HepG2 (cell line): Measurements from ENCODE around the gene PLSCR3. TPM values are rescaled to one million over a fixed set of nuclear protein-coding genes. Genes with fewer than 3 reads are reported as not detected.

Source experiments
- CENPX ChIP-seq: sonication (generic); formaldehyde crosslinking; IDR thresholded peaks from 2 replicates; pipeline ENCODE4 v1.9.0; 2021; ENCODE audit warnings: mild to moderate bottlenecking, missing genetic modification reagents, moderate library complexity
- FOXP1 ChIP-seq, 2 experiments: fragments of 450-650 bp in 1 of 2; IDR thresholded peaks; 2 replicates each; pipeline ENCODE4 v1.6.1; 2017 to 2018; ENCODE audit warnings: antibody characterized with exemption in 1 of 2
- GATAD2A ChIP-seq: IDR thresholded peaks from 2 replicates; pipeline ENCODE4 v1.6.1; 2016
- KDM5A ChIP-seq: fragments of 200-600 bp; sonication (generic); IDR thresholded peaks from 2 replicates; pipeline ENCODE4 v1.7.0; 2018; ENCODE audit warnings: antibody characterized with exemption, mild to moderate bottlenecking, low read length, borderline replicate concordance
- KMT2A ChIP-seq: sonication (generic); formaldehyde crosslinking; IDR thresholded peaks from 2 replicates; pipeline ENCODE4 v1.4.0; 2020; ENCODE audit warnings: missing genetic modification reagents
- KMT2B ChIP-seq: IDR thresholded peaks from 2 replicates; pipeline ENCODE4 v1.6.1; 2016; ENCODE audit warnings: missing genetic modification reagents, missing compliant biosample characterization
- LCORL ChIP-seq, 2 experiments: fragments of 450-650 bp in 1 of 2; sonication (generic) in 1 of 2; formaldehyde crosslinking in 1 of 2; IDR thresholded peaks; 2 replicates each; pipeline versions ENCODE4 v1.5.0 to v1.6.1; 2017 to 2020; ENCODE audit warnings: antibody characterized with exemption in 1 of 2, missing genetic modification reagents in 1 of 2
- MATR3 ChIP-seq: sonication (generic); formaldehyde crosslinking; IDR thresholded peaks from 2 replicates; pipeline ENCODE4 v1.4.0; 2020; ENCODE audit warnings: missing genetic modification reagents
- NAIF1 ChIP-seq: sonication (generic); formaldehyde crosslinking; IDR thresholded peaks from 2 replicates; pipeline ENCODE4 v1.5.0; 2020; ENCODE audit warnings: mild to moderate bottlenecking, missing genetic modification reagents, borderline replicate concordance
- POLR2AphosphoS5 ChIP-seq: IDR thresholded peaks from 2 replicates; pipeline ENCODE4 v1.6.1; 2012; ENCODE audit warnings: low read depth, low read length
- RAD21 ChIP-seq: fragments of 450-650 bp; formaldehyde crosslinking; IDR thresholded peaks from 2 replicates; pipeline ENCODE4 v1.5.0; 2020; ENCODE audit warnings: mild to moderate bottlenecking
- RBM39 ChIP-seq: fragments of 200-400 bp; formaldehyde crosslinking; IDR thresholded peaks from one replicate; pipeline ENCODE4 v1.6.1; 2018; ENCODE audit warnings: antibody characterized with exemption, mild to moderate bottlenecking, low read depth, low read length; ENCODE audit not compliant: poor library complexity, severe bottlenecking
- RORA ChIP-seq: sonication (generic); formaldehyde crosslinking; IDR thresholded peaks from 2 replicates; pipeline ENCODE4 v1.5.0; 2020; ENCODE audit warnings: mild to moderate bottlenecking, missing genetic modification reagents, moderate library complexity
- SALL1 ChIP-seq: sonication (generic); formaldehyde crosslinking; IDR thresholded peaks from 2 replicates; pipeline ENCODE4 v1.8.0; 2022; ENCODE audit warnings: mild to moderate bottlenecking, missing genetic modification reagents
- SYNCRIP ChIP-seq: fragments of 200-400 bp; formaldehyde crosslinking; IDR thresholded peaks from 2 replicates; pipeline ENCODE4 v1.6.1; 2018; ENCODE audit warnings: mild to moderate bottlenecking, low read depth, low read length; ENCODE audit not compliant: insufficient read depth
- TFDP1 ChIP-seq: IDR thresholded peaks from 2 replicates; pipeline ENCODE4 v1.6.1; 2016; ENCODE audit warnings: missing compliant biosample characterization, missing genetic modification reagents, borderline replicate concordance
- ZFP91 ChIP-seq: sonication (generic); formaldehyde crosslinking; IDR thresholded peaks from 2 replicates; pipeline ENCODE4 v1.9.0; 2022; ENCODE audit warnings: missing genetic modification reagents, mild to moderate bottlenecking, borderline replicate concordance
- ZFY ChIP-seq: sonication (generic); formaldehyde crosslinking; IDR thresholded peaks from 2 replicates; pipeline ENCODE4 v1.4.0; 2020; ENCODE audit warnings: missing genetic modification reagents
- ZNF331 ChIP-seq: sonication (generic); formaldehyde crosslinking; IDR thresholded peaks from 2 replicates; pipeline ENCODE4 v1.4.0; 2020; ENCODE audit warnings: missing genetic modification reagents
- ZNF674 ChIP-seq: sonication (generic); formaldehyde crosslinking; IDR thresholded peaks from 2 replicates; pipeline ENCODE4 v1.5.0; 2020; ENCODE audit warnings: low read depth, mild to moderate bottlenecking, missing genetic modification reagents
- ZNF788 ChIP-seq: sonication (generic); formaldehyde crosslinking; IDR thresholded peaks from 2 replicates; pipeline ENCODE4 v1.5.0; 2020; ENCODE audit warnings: mild to moderate bottlenecking, missing genetic modification reagents, borderline replicate concordance
- ZNF850 ChIP-seq: sonication (generic); formaldehyde crosslinking; conservative IDR thresholded peaks from 2 replicates; pipeline ENCODE4 v1.9.0; 2021; ENCODE audit warnings: mild to moderate bottlenecking, missing genetic modification reagents
- ZNF879 ChIP-seq: sonication (generic); formaldehyde crosslinking; IDR thresholded peaks from 2 replicates; pipeline ENCODE4 v1.8.1; 2023; ENCODE audit warnings: missing genetic modification reagents
- ZNF891 ChIP-seq: sonication (generic); formaldehyde crosslinking; IDR thresholded peaks from 2 replicates; pipeline ENCODE4 v1.5.0; 2020; ENCODE audit warnings: mild to moderate bottlenecking, missing genetic modification reagents
- polyA plus RNA-seq, 8 experiments: library from polyadenylated mRNA; depleted of rRNA in 3 of 8; stranded (reverse) in 7 of 8; unstranded in 1 of 8; fragments of >200 nt; fragmentation: Illumina TruSeq in 4 of 8; extraction: Trizol in 4 of 8; gene quantifications; 2 replicates each; pipeline versions ENCODE4 v1.2.1 to v1.2.3, GENCODE V29; 2011 to 2016; ENCODE audit warnings: low read depth in 4 of 8, missing spikeins in 1 of 8, mixed read lengths in 1 of 8; ENCODE audit not compliant: insufficient read depth in 1 of 8
- total RNA-seq, 5 experiments: library from RNA; depleted of rRNA; stranded (reverse); fragments of >200 nt; fragmentation: Illumina TruSeq; extraction: Trizol; gene quantifications; 2 replicates each; pipeline ENCODE4 v1.2.3, GENCODE V29; 2016; ENCODE audit warnings: low read depth in 1 of 5
- TF ChIP-seq, protein P1 (sequence below): sonication (generic); formaldehyde crosslinking; IDR thresholded peaks from 2 replicates; pipeline ENCODE4 v1.4.0; 2020; ENCODE audit warnings: missing genetic modification reagents, mild to moderate bottlenecking, borderline replicate concordance
- TF ChIP-seq, protein P2 (sequence below): sonication (generic); formaldehyde crosslinking; IDR thresholded peaks from 2 replicates; pipeline ENCODE4 v1.5.0; 2020; ENCODE audit warnings: missing genetic modification reagents

The PLSCR3 gene
- total and polyA plus RNA-seq, 2 of the 13 experiments (the other 11 are each of a cell fraction or from before 2014, with no cell fraction given), result 5.6 to 6.2 TPM

DNA sequence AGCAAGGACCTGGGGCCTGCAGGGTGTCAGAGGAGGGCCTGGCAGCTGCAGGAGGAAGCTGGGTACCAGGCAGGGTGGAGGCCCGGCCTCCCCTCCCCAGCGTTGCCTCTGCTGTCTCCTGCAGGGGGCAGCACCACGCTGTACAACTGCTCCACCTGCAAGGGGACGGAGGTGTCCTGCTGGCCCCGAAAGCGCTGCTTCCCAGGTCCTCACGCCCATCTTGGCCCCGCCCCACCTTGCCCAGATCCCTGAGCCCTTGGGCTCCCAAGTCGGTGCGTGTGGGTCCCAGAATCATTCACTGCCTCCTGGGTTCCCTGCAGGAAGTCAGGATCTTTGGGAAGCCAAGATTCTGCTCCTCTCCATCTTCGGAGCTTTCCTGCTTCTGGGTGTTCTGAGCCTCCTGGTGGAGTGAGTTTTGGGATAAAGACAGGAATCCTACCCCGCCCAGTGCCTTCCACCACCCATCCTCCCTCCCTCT, 38.2 kb downstream of the PLSCR3 start (continued):
- TF ChIP-seq ZFY (CRISPR knock-in tag) (peak; percentile 53; the same call in 1 of the 2 replicates), ZNF879 (CRISPR knock-in tag) (no peak), ZNF788 (CRISPR knock-in tag) (0 out of 2 replicates have a peak, but pooled peaks have one; percentile 19), KDM5A (no peak), ZNF850 (CRISPR knock-in tag) (no peak), SALL1 (CRISPR knock-in tag) (peak; percentile 57), ZNF674 (CRISPR knock-in tag) (no peak), KMT2A (CRISPR knock-in tag) (no peak), TFDP1 (CRISPR knock-in tag) (0 out of 2 replicates have a peak, but pooled peaks have one; percentile 39), ZNF331 (CRISPR knock-in tag) (peak; percentile 46; the same call in 1 of the 2 replicates), LCORL (IDR thresholded peaks at IDR 0.05) (no peak), LCORL (CRISPR knock-in tag; IDR thresholded peaks at IDR 0.05) (peak; percentile 72), CENPX (CRISPR knock-in tag) (no peak), SYNCRIP (no peak), GATAD2A (peak; percentile 33; the same call in 1 of the 2 replicates), ZNF891 (CRISPR knock-in tag) (peak; percentile 58; the same call in 1 of the 2 replicates), FOXP1 (IDR thresholded peaks at IDR 0.05) (no peak), FOXP1 (CRISPR knock-in tag; IDR thresholded peaks at IDR 0.05) (no peak), POLR2AphosphoS5 (no peak), RORA (CRISPR knock-in tag) (no peak), RAD21 (CRISPR knock-in tag) (peak; percentile 93), KMT2B (CRISPR knock-in tag) (0 out of 2 replicates have a peak, but pooled peaks have one; percentile 21), NAIF1 (no peak), ZFP91 (CRISPR knock-in tag) (peak; percentile 84), MATR3 (no peak), RBM39 (no peak)
- TF ChIP-seq, protein P1, sequence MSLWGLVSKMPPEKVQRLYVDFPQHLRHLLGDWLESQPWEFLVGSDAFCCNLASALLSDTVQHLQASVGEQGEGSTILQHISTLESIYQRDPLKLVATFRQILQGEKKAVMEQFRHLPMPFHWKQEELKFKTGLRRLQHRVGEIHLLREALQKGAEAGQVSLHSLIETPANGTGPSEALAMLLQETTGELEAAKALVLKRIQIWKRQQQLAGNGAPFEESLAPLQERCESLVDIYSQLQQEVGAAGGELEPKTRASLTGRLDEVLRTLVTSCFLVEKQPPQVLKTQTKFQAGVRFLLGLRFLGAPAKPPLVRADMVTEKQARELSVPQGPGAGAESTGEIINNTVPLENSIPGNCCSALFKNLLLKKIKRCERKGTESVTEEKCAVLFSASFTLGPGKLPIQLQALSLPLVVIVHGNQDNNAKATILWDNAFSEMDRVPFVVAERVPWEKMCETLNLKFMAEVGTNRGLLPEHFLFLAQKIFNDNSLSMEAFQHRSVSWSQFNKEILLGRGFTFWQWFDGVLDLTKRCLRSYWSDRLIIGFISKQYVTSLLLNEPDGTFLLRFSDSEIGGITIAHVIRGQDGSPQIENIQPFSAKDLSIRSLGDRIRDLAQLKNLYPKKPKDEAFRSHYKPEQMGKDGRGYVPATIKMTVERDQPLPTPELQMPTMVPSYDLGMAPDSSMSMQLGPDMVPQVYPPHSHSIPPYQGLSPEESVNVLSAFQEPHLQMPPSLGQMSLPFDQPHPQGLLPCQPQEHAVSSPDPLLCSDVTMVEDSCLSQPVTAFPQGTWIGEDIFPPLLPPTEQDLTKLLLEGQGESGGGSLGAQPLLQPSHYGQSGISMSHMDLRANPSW (CRISPR knock-in tag), result no peak
- TF ChIP-seq, protein P2, sequence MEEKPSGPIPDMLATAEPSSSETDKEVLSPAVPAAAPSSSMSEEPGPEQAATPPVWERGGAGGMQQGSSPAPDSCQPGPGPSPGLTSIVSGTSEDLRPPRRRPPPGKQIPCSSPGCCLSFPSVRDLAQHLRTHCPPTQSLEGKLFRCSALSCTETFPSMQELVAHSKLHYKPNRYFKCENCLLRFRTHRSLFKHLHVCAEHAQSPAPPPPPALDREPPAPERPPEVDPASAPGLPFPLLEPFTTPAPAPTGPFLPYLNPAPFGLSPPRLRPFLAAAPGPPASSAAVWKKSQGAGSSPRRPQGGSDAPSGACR (CRISPR knock-in tag), result no peak
